Measurements from ENCODE around the gene SLC7A6OS.

The SLC7A6OS gene

GRCh38 chr16:68356919-68357286 is 46.2 kb upstream of the SLC7A6OS start:
- Histone ChIP-seq H4K5ac (ENCODE audit: low read length) (no peak overlapping the region), H3K4me2 (ENCODE audit: low read length) (no peak overlapping the region), H3K79me1 (ENCODE audit: low read length) (no peaks in the 10 kb centered on the region), H3K4me1 (ENCODE audit: control insufficient read depth, low read depth, low read length) (no peaks in the 10 kb centered on the region), H3K18ac (ENCODE audit: low read length) (no peak overlapping the region), H3K4ac (ENCODE audit: low read depth, low read length) (no peak overlapping the region), H3K27ac (ENCODE audit: low read depth, low read length) (no peak overlapping the region), H2BK120ac (ENCODE audit: low read depth, low read length) (no peak overlapping the region), H3K27me3 (ENCODE audit: insufficient read depth, low read length, poor library complexity) (no peaks in the 10 kb centered on the region), H2AK5ac (ENCODE audit: low read length) (no peak overlapping the region), H3K9ac (ENCODE audit: low read length) (no peak overlapping the region), H3K23ac (ENCODE audit: low read length) (no peak overlapping the region), H3K56ac (ENCODE audit: low read length) (no peak overlapping the region), H2BK5ac (ENCODE audit: low read length) (no peak overlapping the region), H3K36me3 (ENCODE audit: control insufficient read depth, insufficient read depth, low read length) (peaks cover 3% of the 10 kb centered on the region), H3K79me2 (ENCODE audit: control insufficient read depth, insufficient read depth, low read length) (no peaks in the 10 kb centered on the region), H3K4me3 (ENCODE audit: low read length) (no peak overlapping the region), H2BK15ac (replicated peaks; ENCODE audit: low read depth) (no peak overlapping the region), H4K8ac (ENCODE audit: low read depth, low read length) (no peak overlapping the region)
- DNase-seq, result no peak
- no CpG with 5 or more reads among the region's 5 CpGs for WGBS (ENCODE audit: extremely low coverage, insufficient coverage, low lambda C conversion rate)

GRCh38 chr16:68356249-68356918 is 45.6 kb upstream of the SLC7A6OS start:
- no peak overlapping the region for H2BK5ac ChIP-seq (ENCODE audit: low read length)
- no peak overlapping the region for H3K4me2 ChIP-seq (ENCODE audit: low read length)
- no peak overlapping the region for H4K5ac ChIP-seq (ENCODE audit: low read length)
- H2BK15ac ChIP-seq (replicated peaks; ENCODE audit: low read depth), result no peak overlapping the region
- no peaks in the 10 kb centered on the region for H3K27me3 ChIP-seq (ENCODE audit: insufficient read depth, low read length, poor library complexity)
- no peak for DNase-seq
- H3K79me2 ChIP-seq (ENCODE audit: control insufficient read depth, insufficient read depth, low read length), result no peaks in the 10 kb centered on the region
- no peaks in the 10 kb centered on the region for H3K4me1 ChIP-seq (ENCODE audit: control insufficient read depth, low read depth, low read length)
- H3K23ac ChIP-seq (ENCODE audit: low read length), result no peak overlapping the region
- WGBS (ENCODE audit: extremely low coverage, insufficient coverage, low lambda C conversion rate), result no CpG with 5 or more reads among the region's 28 CpGs
- H3K18ac ChIP-seq (ENCODE audit: low read length), result no peak overlapping the region
- H3K79me1 ChIP-seq (ENCODE audit: low read length), result no peaks in the 10 kb centered on the region
- no peak overlapping the region for H3K9ac ChIP-seq (ENCODE audit: low read length)
- H3K4ac ChIP-seq (ENCODE audit: low read depth, low read length), result no peak overlapping the region
- H3K4me3 ChIP-seq (ENCODE audit: low read length), result no peak overlapping the region
- H2BK120ac ChIP-seq (ENCODE audit: low read depth, low read length), result no peak overlapping the region
- no peak overlapping the region for H2AK5ac ChIP-seq (ENCODE audit: low read length)
- H3K56ac ChIP-seq (ENCODE audit: low read length), result no peak overlapping the region
- H4K8ac ChIP-seq (ENCODE audit: low read depth, low read length), result no peak overlapping the region
- peaks cover 3% of the 10 kb centered on the region for H3K36me3 ChIP-seq (ENCODE audit: control insufficient read depth, insufficient read depth, low read length)
- no peak overlapping the region for H3K27ac ChIP-seq (ENCODE audit: low read depth, low read length)

GRCh38 chr16:68355447-68356248 is 44.9 kb upstream of the SLC7A6OS start:
- H2BK15ac ChIP-seq (replicated peaks; ENCODE audit: low read depth), result no peak overlapping the region
- no peak for DNase-seq
- no peak overlapping the region for H3K27ac ChIP-seq (ENCODE audit: low read depth, low read length)
- no CpG with 5 or more reads among the region's 28 CpGs for WGBS (ENCODE audit: extremely low coverage, insufficient coverage, low lambda C conversion rate)
- H2BK120ac ChIP-seq (ENCODE audit: low read depth, low read length), result no peak overlapping the region
- no peaks in the 10 kb centered on the region for H3K27me3 ChIP-seq (ENCODE audit: insufficient read depth, low read length, poor library complexity)
- H3K4me3 ChIP-seq (ENCODE audit: low read length), result no peak overlapping the region
- H3K79me1 ChIP-seq (ENCODE audit: low read length), result no peaks in the 10 kb centered on the region
- no peak overlapping the region for H3K18ac ChIP-seq (ENCODE audit: low read length)
- H2AK5ac ChIP-seq (ENCODE audit: low read length), result no peak overlapping the region
- H3K4ac ChIP-seq (ENCODE audit: low read depth, low read length), result no peak overlapping the region
- H3K36me3 ChIP-seq (ENCODE audit: control insufficient read depth, insufficient read depth, low read length), result peaks cover 3% of the 10 kb centered on the region
- no peaks in the 10 kb centered on the region for H3K4me1 ChIP-seq (ENCODE audit: control insufficient read depth, low read depth, low read length)
- H3K56ac ChIP-seq (ENCODE audit: low read length), result no peak overlapping the region
- H4K8ac ChIP-seq (ENCODE audit: low read depth, low read length), result no peak overlapping the region
- no peak overlapping the region for H3K9ac ChIP-seq (ENCODE audit: low read length)
- H3K23ac ChIP-seq (ENCODE audit: low read length), result no peak overlapping the region
- no peak overlapping the region for H2BK5ac ChIP-seq (ENCODE audit: low read length)
- no peaks in the 10 kb centered on the region for H3K79me2 ChIP-seq (ENCODE audit: control insufficient read depth, insufficient read depth, low read length)
- no peak overlapping the region for H3K4me2 ChIP-seq (ENCODE audit: low read length)
- no peak overlapping the region for H4K5ac ChIP-seq (ENCODE audit: low read length)

- Histone ChIP-seq H3K36me3 (ENCODE audit: control insufficient read depth, insufficient read depth, low read length) (peaks cover 3% of the 10 kb centered on the region), H3K79me2 (ENCODE audit: control insufficient read depth, insufficient read depth, low read length) (no peaks in the 10 kb centered on the region)
Observed at GRCh38 chr16:68354816-68355215, 44.1 kb upstream of the SLC7A6OS start.

GRCh38 chr16:68353366-68353765 is 42.6 kb upstream of the SLC7A6OS start:
- Histone ChIP-seq H3K79me2 (ENCODE audit: control insufficient read depth, insufficient read depth, low read length) (no peaks in the 10 kb centered on the region), H4K5ac (ENCODE audit: low read length) (no peak overlapping the region), H3K23ac (ENCODE audit: low read length) (no peak overlapping the region), H3K4ac (ENCODE audit: low read depth, low read length) (no peak overlapping the region), H3K27me3 (ENCODE audit: insufficient read depth, low read length, poor library complexity) (no peaks in the 10 kb centered on the region), H2AK5ac (ENCODE audit: low read length) (no peak overlapping the region), H3K4me2 (ENCODE audit: low read length) (no peak overlapping the region), H3K36me3 (ENCODE audit: control insufficient read depth, insufficient read depth, low read length) (peaks cover 6% of the 10 kb centered on the region), H2BK15ac (replicated peaks; ENCODE audit: low read depth) (no peak overlapping the region), H3K9ac (ENCODE audit: low read length) (no peak overlapping the region), H3K18ac (ENCODE audit: low read length) (no peak overlapping the region), H3K27ac (ENCODE audit: low read depth, low read length) (no peak overlapping the region), H2BK120ac (ENCODE audit: low read depth, low read length) (no peak overlapping the region), H3K4me1 (ENCODE audit: control insufficient read depth, low read depth, low read length) (no peaks in the 10 kb centered on the region), H4K8ac (ENCODE audit: low read depth, low read length) (no peak overlapping the region), H2BK5ac (ENCODE audit: low read length) (no peak overlapping the region), H3K4me3 (ENCODE audit: low read length) (no peak overlapping the region), H3K56ac (ENCODE audit: low read length) (no peak overlapping the region), H3K79me1 (ENCODE audit: low read length) (no peaks in the 10 kb centered on the region)
- no CpG with 5 or more reads among the region's 13 CpGs for WGBS (ENCODE audit: extremely low coverage, insufficient coverage, low lambda C conversion rate)
- no peak for DNase-seq

More at GRCh38 chr16:68354816-68355215, 44.1 kb upstream of the SLC7A6OS start:
- Histone ChIP-seq H2BK5ac (ENCODE audit: low read length) (no peak overlapping the region), H3K23ac (ENCODE audit: low read length) (no peak overlapping the region), H3K4me1 (ENCODE audit: control insufficient read depth, low read depth, low read length) (no peaks in the 10 kb centered on the region), H3K18ac (ENCODE audit: low read length) (no peak overlapping the region), H3K4me3 (ENCODE audit: low read length) (no peak overlapping the region), H2BK15ac (replicated peaks; ENCODE audit: low read depth) (no peak overlapping the region), H3K27me3 (ENCODE audit: insufficient read depth, low read length, poor library complexity) (no peaks in the 10 kb centered on the region), H3K56ac (ENCODE audit: low read length) (no peak overlapping the region), H3K4me2 (ENCODE audit: low read length) (no peak overlapping the region), H3K4ac (ENCODE audit: low read depth, low read length) (no peak overlapping the region), H2BK120ac (ENCODE audit: low read depth, low read length) (no peak overlapping the region), H3K27ac (ENCODE audit: low read depth, low read length) (no peak overlapping the region), H3K9ac (ENCODE audit: low read length) (no peak overlapping the region), H4K5ac (ENCODE audit: low read length) (no peak overlapping the region), H4K8ac (ENCODE audit: low read depth, low read length) (no peak overlapping the region), H3K79me1 (ENCODE audit: low read length) (no peaks in the 10 kb centered on the region), H2AK5ac (ENCODE audit: low read length) (no peak overlapping the region)
- no peak for DNase-seq
- WGBS (ENCODE audit: extremely low coverage, insufficient coverage, low lambda C conversion rate), result no CpG with 5 or more reads among the region's 9 CpGs
